ENCODE results near the gene ATP8A2.

The ATP8A2 gene

GRCh38 chr13:25380741-25381324 lies 9.1 kb downstream of the ATP8A2 start:
- no peak for DNase-seq (ENCODE audit: low read depth in 2 of 2)

GRCh38 chr13:25384758-25385410 lies 13.1 kb downstream of the ATP8A2 start:
- DNase-seq (ENCODE audit: low read depth in 2 of 2) = no peak

- no peak for DNase-seq (ENCODE audit: low read depth in 2 of 2)
Observed at GRCh38 chr13:25391932-25392331, 20.2 kb downstream of the ATP8A2 start.

- DNase-seq (ENCODE audit: low read depth in 2 of 2) = no peak
Observed at GRCh38 chr13:25394402-25395060, 22.8 kb downstream of the ATP8A2 start.

- DNase-seq (ENCODE audit: low read depth in 2 of 2) = no peak
Observed at GRCh38 chr13:25397763-25398162, 26.0 kb downstream of the ATP8A2 start.

GRCh38 chr13:25400925-25401324 lies 29.2 kb downstream of the ATP8A2 start:
- no peak for DNase-seq (ENCODE audit: low read depth in 2 of 2)

GRCh38 chr13:25401958-25402357 lies 30.2 kb downstream of the ATP8A2 start:
- no peak for DNase-seq (ENCODE audit: low read depth in 2 of 2)

- DNase-seq (ENCODE audit: low read depth in 2 of 2) = no peak
Observed at GRCh38 chr13:25406377-25406776, 34.6 kb downstream of the ATP8A2 start.

- DNase-seq (ENCODE audit: low read depth in 2 of 2) = no peak
Observed at GRCh38 chr13:25409938-25410337, 38.2 kb downstream of the ATP8A2 start.

- DNase-seq (ENCODE audit: low read depth in 2 of 2) = no peak
Observed at GRCh38 chr13:25415241-25415640, 43.5 kb downstream of the ATP8A2 start.

- DNase-seq (ENCODE audit: low read depth in 2 of 2) = no peak
Observed at GRCh38 chr13:25417535-25417934, 45.8 kb downstream of the ATP8A2 start.

GRCh38 chr13:25420161-25420560 lies 48.4 kb downstream of the ATP8A2 start:
- no peak for DNase-seq (ENCODE audit: low read depth in 2 of 2)

- no peak for DNase-seq (ENCODE audit: low read depth in 2 of 2)
Observed at GRCh38 chr13:25421612-25422011, 49.8 kb downstream of the ATP8A2 start.

GRCh38 chr13:25422153-25422552 lies 50.4 kb downstream of the ATP8A2 start:
- DNase-seq (ENCODE audit: low read depth in 2 of 2) = no peak

- DNase-seq (ENCODE audit: low read depth in 2 of 2) = no peak
Observed at GRCh38 chr13:25423831-25424230, 52.1 kb downstream of the ATP8A2 start.

GRCh38 chr13:25429466-25429865 lies 57.7 kb downstream of the ATP8A2 start:
- DNase-seq (ENCODE audit: low read depth in 2 of 2) = no peak

- no peak for DNase-seq (ENCODE audit: low read depth in 2 of 2)
Observed at GRCh38 chr13:25432691-25433090, 60.9 kb downstream of the ATP8A2 start.

- no peak for DNase-seq (ENCODE audit: low read depth in 2 of 2)
Observed at GRCh38 chr13:25440061-25440460, 68.3 kb downstream of the ATP8A2 start.

GRCh38 chr13:25446261-25446660 lies 74.5 kb downstream of the ATP8A2 start:
- DNase-seq (ENCODE audit: low read depth in 2 of 2) = no peak

- DNase-seq (ENCODE audit: low read depth in 2 of 2) = no peak
Observed at GRCh38 chr13:25447396-25447795, 75.6 kb downstream of the ATP8A2 start.

- DNase-seq (ENCODE audit: low read depth in 2 of 2) = no peak
Observed at GRCh38 chr13:25453850-25454365, 82.1 kb downstream of the ATP8A2 start.

GRCh38 chr13:25455146-25455545 lies 83.4 kb downstream of the ATP8A2 start:
- DNase-seq (ENCODE audit: low read depth in 2 of 2) = no peak

- no peak for DNase-seq (ENCODE audit: low read depth in 2 of 2)
Observed at GRCh38 chr13:25457566-25457965, 85.8 kb downstream of the ATP8A2 start.

Measured in stimulated activated CD4-positive, alpha-beta T cell treated with anti-CD3 and anti-CD28 coated beads, Interleukin-12 subunit alpha, Interleukin-12 subunit beta, amount 100 ng/mL, for 24 hours (primary cell).